Activated CD4-positive, CD25-positive, alpha-beta regulatory T cell treated with anti-CD3 and anti-CD28 coated beads, Interleukin-2, amount 50 U/mL, for 72 hours (primary cell): Measurements from ENCODE around the gene ZNF660.

Experiments
- DNase-seq: peaks from one replicate; pipeline ENCODE4 v3.0.0; 2021

The ZNF660 gene

GRCh38 chr3:44642337-44642736 is 57.6 kb downstream of the ZNF660 start:
- no peak for DNase-seq

- no peak for DNase-seq
Measured at GRCh38 chr3:44643024-44643423, 58.3 kb downstream of the ZNF660 start.

- no peak for DNase-seq
Measured at GRCh38 chr3:44647771-44648170, 63.0 kb downstream of the ZNF660 start.

- peak; percentile 49 for DNase-seq
Measured at GRCh38 chr3:44648564-44649229, 63.9 kb downstream of the ZNF660 start, which contains the start of gene ZNF35. TSS of gene ZNF35 (plus strand) at chr3:44648732. CDS start at chr3:44651068, 2,336 bp downstream.
